ENCODE measurements around the gene SCAF1.

GRCh38 chr19:49677901-49678674, 36.1 kb downstream of the SCAF1 start:
- TF ChIP-seq EZH2 (IDR thresholded peaks at IDR 0.05; ENCODE audit: borderline replicate concordance, insufficient read depth, low read depth, low read length, poor library complexity, severe bottlenecking) (no peak), CTCF (IDR thresholded peaks at IDR 0.05) (peak; percentile 76)
